GM12892 (cell line): ENCODE results near the gene SEC23B.

Experiments used
- POLR2A ChIP-seq: IDR thresholded peaks from 2 replicates; pipeline ENCODE4 v1.6.1; 2011; ENCODE audit warnings: low read depth, low read length, control low read depth
- POLR2AphosphoS5 ChIP-seq: IDR thresholded peaks from 2 replicates; pipeline ENCODE4 v1.6.1; 2011; ENCODE audit warnings: low read depth, low read length, control low read depth
- TAF1 ChIP-seq: IDR thresholded peaks from 2 replicates; pipeline ENCODE4 v1.6.1; 2011; ENCODE audit warnings: low read depth, mild to moderate bottlenecking, control low read depth, low read length, borderline replicate concordance

DNA sequence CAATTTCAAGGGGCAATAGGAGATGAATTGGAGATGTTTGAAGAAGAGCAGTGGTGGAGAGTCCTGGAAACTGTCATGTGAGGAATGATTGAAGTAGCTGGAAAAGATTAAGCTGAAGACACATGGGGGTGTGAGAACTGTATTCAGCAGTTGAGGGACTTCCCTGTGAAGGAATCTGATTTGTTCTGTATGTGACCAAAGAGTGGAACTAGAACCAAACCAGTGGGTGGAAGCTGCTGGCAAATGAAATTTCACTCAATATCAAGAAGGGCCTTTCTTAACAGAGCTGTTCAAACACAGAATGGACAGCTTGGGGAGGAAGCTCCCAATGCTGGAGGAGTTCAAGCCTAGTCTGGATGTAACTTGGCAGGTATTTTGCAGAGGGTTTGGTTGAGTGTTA, 21.3 kb downstream of the SEC23B start:
- TF ChIP-seq POLR2AphosphoS5 (no peak), POLR2A (no peak), TAF1 (no peak)
